Fibroblast of lung (primary cell): ENCODE measurements around the gene ITGA8. TPM values are rescaled to one million over a fixed set of nuclear protein-coding genes. Genes with fewer than 3 reads are reported as not detected.

Experiments
- DNase-seq, 2 donors: peaks; one replicate each; pipeline versions ENCODE4 v3.0.0 to v3.0.0-alpha.2; 2010; ENCODE audit warnings: low read depth in 2 of 2
- H2AFZ ChIP-seq: 2 replicates; pipeline ENCODE4 v1.5.1; 2012; ENCODE audit warnings: low read length, control low read depth, inconsistent platforms
- H3K27ac ChIP-seq: 2 replicates; pipeline ENCODE4 v1.5.1; 2011; ENCODE audit warnings: low read length, control low read depth; ENCODE audit not compliant: insufficient read depth
- H3K27me3 ChIP-seq: 2 replicates; pipeline ENCODE4 v1.5.1; 2011; ENCODE audit warnings: mild to moderate bottlenecking, low read length; ENCODE audit not compliant: control insufficient read depth, insufficient read depth
- H3K36me3 ChIP-seq: 2 replicates; pipeline ENCODE4 v1.5.1; 2011; ENCODE audit warnings: low read length; ENCODE audit not compliant: control insufficient read depth, insufficient read depth
- H3K4me1 ChIP-seq: 2 replicates; pipeline ENCODE4 v1.5.1; 2011; ENCODE audit warnings: low read length; ENCODE audit not compliant: control insufficient read depth, insufficient read depth; ENCODE audit errors: extremely low read depth
- H3K4me2 ChIP-seq: 2 replicates; pipeline ENCODE4 v1.5.1; 2011; ENCODE audit warnings: low read length, control low read depth; ENCODE audit not compliant: insufficient read depth; ENCODE audit errors: extremely low read depth
- H3K4me3 ChIP-seq, 4 experiments: fragments of 200-600 bp in 1 of 4; sonication (generic) in 1 of 4; replicated peaks in 1 of 4; 2 replicates each; pipeline ENCODE4 v1.5.1; 2011 to 2016; ENCODE audit warnings: low read length in 4 of 4, low read depth in 3 of 4, mild to moderate bottlenecking in 3 of 4, control low read depth in 2 of 4, inconsistent platforms in 1 of 4, mixed read lengths in 1 of 4; ENCODE audit not compliant: insufficient read depth in 1 of 4; ENCODE audit errors: control extremely low read depth in 1 of 4
- H3K79me2 ChIP-seq: 2 replicates; pipeline ENCODE4 v1.5.1; 2012; ENCODE audit warnings: mild to moderate bottlenecking, low read length, inconsistent platforms; ENCODE audit not compliant: control insufficient read depth, insufficient read depth
- H3K9ac ChIP-seq: 2 replicates; pipeline ENCODE4 v1.5.1; 2011; ENCODE audit warnings: mild to moderate bottlenecking, low read length, control low read depth; ENCODE audit not compliant: insufficient read depth
- H3K9me3 ChIP-seq: 2 replicates; pipeline ENCODE4 v1.5.1; 2012; ENCODE audit warnings: low read depth, low read length; ENCODE audit not compliant: control insufficient read depth, insufficient read depth
- H4K20me1 ChIP-seq: 2 replicates; pipeline ENCODE4 v1.5.1; 2011; ENCODE audit warnings: low read length; ENCODE audit not compliant: control insufficient read depth, insufficient read depth; ENCODE audit errors: extremely low read depth
- CTCF ChIP-seq, 2 donors: IDR thresholded peaks in 1 of 2; conservative IDR thresholded peaks in 1 of 2; 1 replicate in 1 of 2; 2 replicates in 1 of 2; pipeline ENCODE4 v1.5.1; 2011 to 2012; ENCODE audit warnings: low read length in 2 of 2, control low read depth in 1 of 2, inconsistent platforms in 1 of 2, low read depth in 1 of 2, mild to moderate bottlenecking in 1 of 2
- EZH2 ChIP-seq: IDR thresholded peaks from 2 replicates; pipeline ENCODE4 v1.5.1; 2012; ENCODE audit warnings: low read length, control low read depth, mild to moderate bottlenecking; ENCODE audit errors: missing control alignments
- polyA plus RNA-seq, 2 donors: library from polyadenylated mRNA; depleted of rRNA in 1 of 2; stranded (reverse) in 1 of 2; unstranded in 1 of 2; fragments of >200 nt; gene quantifications; 2 replicates each; pipeline ENCODE4 v1.2.1, GENCODE V29; 2011 to 2012; ENCODE audit warnings: missing spikeins in 1 of 2
- total RNA-seq: library from RNA; depleted of rRNA; stranded (reverse); fragments of >200 nt; gene quantifications from 2 replicates; pipeline ENCODE4 v1.2.1, GENCODE V29; 2014

Gene ITGA8
- total and polyA plus RNA-seq, 2 donors (not counting 1 experiment from before 2014, with no cell fraction given) = 0.62 to 0.99 TPM

- H4K20me1 ChIP-seq = no peaks in the 10 kb centered on the region
- no peak overlapping the region for H2AFZ ChIP-seq
- no peak overlapping the region for H3K27ac ChIP-seq
- H3K27me3 ChIP-seq = no peaks in the 10 kb centered on the region
- H3K79me2 ChIP-seq = no peaks in the 10 kb centered on the region
- H3K36me3 ChIP-seq = no peaks in the 10 kb centered on the region
- no peak overlapping the region for H3K9ac ChIP-seq
- H3K4me2 ChIP-seq = no peak overlapping the region
- no peak overlapping the region for H3K4me3 ChIP-seq
- TF ChIP-seq CTCF (conservative IDR thresholded peaks at IDR 0.05 in 1 of 2, IDR thresholded peaks at IDR 0.05 in 1 of 2; ENCODE audit: low read depth in 1 of 2, low read length in 2 of 2) (peak; percentile 67 to 80), EZH2 (no peak)
- no peaks in the 10 kb centered on the region for H3K9me3 ChIP-seq
- no peaks in the 10 kb centered on the region for H3K4me1 ChIP-seq
- DNase-seq = peak; percentile 48 to 81
Observed at GRCh38 chr10:15725603-15726002, 5.9 kb upstream of the ITGA8 start.

- H2AFZ ChIP-seq = no peak overlapping the region
- no peaks in the 10 kb centered on the region for H4K20me1 ChIP-seq
- H3K36me3 ChIP-seq = no peaks in the 10 kb centered on the region
- H3K79me2 ChIP-seq = no peaks in the 10 kb centered on the region
- no peak for DNase-seq
- no peak for TF ChIP-seq EZH2
- TF ChIP-seq CTCF (conservative IDR thresholded peaks at IDR 0.05 in 1 of 2, IDR thresholded peaks at IDR 0.05 in 1 of 2; ENCODE audit: low read depth in 1 of 2, low read length in 2 of 2) = no peak
- H3K4me2 ChIP-seq = no peak overlapping the region
- no peak overlapping the region for H3K9ac ChIP-seq
- H3K4me3 ChIP-seq = no peak overlapping the region
- no peak overlapping the region for H3K27ac ChIP-seq
- no peaks in the 10 kb centered on the region for H3K4me1 ChIP-seq
- no peaks in the 10 kb centered on the region for H3K9me3 ChIP-seq
- H3K27me3 ChIP-seq = no peaks in the 10 kb centered on the region
Observed at GRCh38 chr10:15724683-15725082, 5.0 kb upstream of the ITGA8 start.

GRCh38 chr10:15723803-15724202 is 4.1 kb upstream of the ITGA8 start:
- Histone ChIP-seq H2AFZ (no peak overlapping the region), H3K4me1 (no peaks in the 10 kb centered on the region), H3K36me3 (no peaks in the 10 kb centered on the region), H3K4me3 (no peak overlapping the region), H3K27ac (no peak overlapping the region), H3K79me2 (no peaks in the 10 kb centered on the region), H4K20me1 (no peaks in the 10 kb centered on the region), H3K4me2 (no peak overlapping the region), H3K27me3 (peaks cover 4% of the 10 kb centered on the region), H3K9ac (no peak overlapping the region), H3K9me3 (no peaks in the 10 kb centered on the region)
- DNase-seq = no peak
- TF ChIP-seq CTCF (conservative IDR thresholded peaks at IDR 0.05 in 1 of 2, IDR thresholded peaks at IDR 0.05 in 1 of 2; ENCODE audit: low read depth in 1 of 2, low read length in 2 of 2) (no peak), EZH2 (no peak)
